HG03280 (cell line): ENCODE data around the gene C5orf63.
"Not testable (repeated sequence)": the region's sequence is repeated elsewhere in the genome, so short reads cannot be mapped to it uniquely, and the experiment has no call there.

ENCODE experiments used
- ATAC-seq: cut with Tn5 transposase; IDR thresholded peaks from one replicate; pipeline ENCODE4 v1.9.1; 2021; ENCODE audit warnings: mild to moderate bottlenecking, moderate library complexity; ENCODE audit not compliant: unreplicated experiment

C5orf63 gene

GRCh38 chr5:127076315-127077129 lies 3.2 kb upstream of the C5orf63 start:
- ATAC-seq: no peak

GRCh38 chr5:127074466-127074865 lies 1.2 kb upstream of the C5orf63 start:
- ATAC-seq: no peak

- no peak for ATAC-seq
Observed at GRCh38 chr5:127070243-127070642, 3.1 kb downstream of the C5orf63 start.

GRCh38 chr5:127068493-127069214 lies 4.6 kb downstream of the C5orf63 start:
- ATAC-seq: no peak

- no peak for ATAC-seq
Observed at GRCh38 chr5:127066721-127067120, 6.6 kb downstream of the C5orf63 start.

GRCh38 chr5:127064253-127064840 lies 9.0 kb downstream of the C5orf63 start:
- no peak for ATAC-seq

GRCh38 chr5:127063257-127063913 lies 9.9 kb downstream of the C5orf63 start:
- ATAC-seq: no peak

- no peak for ATAC-seq
Observed at GRCh38 chr5:127061956-127062355, 11.3 kb downstream of the C5orf63 start.

GRCh38 chr5:127061537-127061936 lies 11.8 kb downstream of the C5orf63 start:
- no peak for ATAC-seq

GRCh38 chr5:127060470-127060985 lies 12.8 kb downstream of the C5orf63 start:
- no peak for ATAC-seq

- no peak for ATAC-seq
Observed at GRCh38 chr5:127056896-127057295, 16.4 kb downstream of the C5orf63 start.

- no peak for ATAC-seq
Observed at GRCh38 chr5:127055880-127056653, 17.2 kb downstream of the C5orf63 start.

- not testable (repeated sequence) for ATAC-seq
Observed at GRCh38 chr5:127053551-127053950, 19.8 kb downstream of the C5orf63 start.

- no peak for ATAC-seq
Observed at GRCh38 chr5:127053049-127053448, 20.3 kb downstream of the C5orf63 start.

- no peak for ATAC-seq
Observed at GRCh38 chr5:127051591-127051990, 21.7 kb downstream of the C5orf63 start.

GRCh38 chr5:127046343-127047072 lies 26.8 kb downstream of the C5orf63 start:
- no peak for ATAC-seq

- ATAC-seq: no peak
Observed at GRCh38 chr5:127042593-127042992, 30.7 kb downstream of the C5orf63 start.

GRCh38 chr5:127041571-127041970 lies 31.7 kb downstream of the C5orf63 start:
- ATAC-seq: no peak

GRCh38 chr5:127040796-127041520 lies 32.3 kb downstream of the C5orf63 start:
- ATAC-seq: no peak
